GM12878 (cell line): Measurements from ENCODE around the gene DNAJC11.

Experiments used
- FOXM1 ChIP-seq: IDR thresholded peaks from 2 replicates; pipeline ENCODE4 v1.6.1; 2012; ENCODE audit warnings: low read depth, mild to moderate bottlenecking, inconsistent platforms, low read length, moderate library complexity
- YY1 ChIP-seq: IDR thresholded peaks from 2 replicates; pipeline ENCODE4 v1.6.1; 2011; ENCODE audit warnings: low read depth, mild to moderate bottlenecking, low read length
- TF ChIP-seq, protein P1 (sequence below), 3 experiments: IDR thresholded peaks in 2 of 3; conservative IDR thresholded peaks in 1 of 3; 2 replicates each; pipeline ENCODE4 v1.5.1; 2011; ENCODE audit warnings: low read depth in 3 of 3, low read length in 3 of 3, mild to moderate bottlenecking in 3 of 3, control low read depth in 2 of 3, moderate library complexity in 2 of 3, inconsistent platforms in 1 of 3, mixed read lengths in 1 of 3; ENCODE audit not compliant: control insufficient read depth in 2 of 3, insufficient read depth in 1 of 3; ENCODE audit errors: extremely low read depth in 1 of 3

GRCh38 chr1:6700853-6701436 lies 671 bp downstream of the DNAJC11 start:
- TF ChIP-seq FOXM1 (no peak), YY1 (no peak)
- TF ChIP-seq, protein P1, sequence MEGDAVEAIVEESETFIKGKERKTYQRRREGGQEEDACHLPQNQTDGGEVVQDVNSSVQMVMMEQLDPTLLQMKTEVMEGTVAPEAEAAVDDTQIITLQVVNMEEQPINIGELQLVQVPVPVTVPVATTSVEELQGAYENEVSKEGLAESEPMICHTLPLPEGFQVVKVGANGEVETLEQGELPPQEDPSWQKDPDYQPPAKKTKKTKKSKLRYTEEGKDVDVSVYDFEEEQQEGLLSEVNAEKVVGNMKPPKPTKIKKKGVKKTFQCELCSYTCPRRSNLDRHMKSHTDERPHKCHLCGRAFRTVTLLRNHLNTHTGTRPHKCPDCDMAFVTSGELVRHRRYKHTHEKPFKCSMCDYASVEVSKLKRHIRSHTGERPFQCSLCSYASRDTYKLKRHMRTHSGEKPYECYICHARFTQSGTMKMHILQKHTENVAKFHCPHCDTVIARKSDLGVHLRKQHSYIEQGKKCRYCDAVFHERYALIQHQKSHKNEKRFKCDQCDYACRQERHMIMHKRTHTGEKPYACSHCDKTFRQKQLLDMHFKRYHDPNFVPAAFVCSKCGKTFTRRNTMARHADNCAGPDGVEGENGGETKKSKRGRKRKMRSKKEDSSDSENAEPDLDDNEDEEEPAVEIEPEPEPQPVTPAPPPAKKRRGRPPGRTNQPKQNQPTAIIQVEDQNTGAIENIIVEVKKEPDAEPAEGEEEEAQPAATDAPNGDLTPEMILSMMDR (IDR thresholded peaks at IDR 0.05 in 2 of 3, conservative IDR thresholded peaks at IDR 0.05 in 1 of 3; ENCODE audit: control insufficient read depth in 2 of 3, extremely low read depth in 1 of 3, insufficient read depth in 1 of 3, low read depth in 3 of 3, low read length in 3 of 3): no peak
